GM19035 (cell line): Measurements from ENCODE around the gene RARS1.
A peak's percentile ranks its signal among the peaks of the same experiment; 100 is the strongest.
"Not testable (repeated sequence)": the region's sequence is repeated elsewhere in the genome, so short reads cannot be mapped to it uniquely, and the experiment has no call there.

Experiments
- ATAC-seq: cut with Tn5 transposase; IDR thresholded peaks from one replicate; pipeline ENCODE4 v1.9.1; 2021; ENCODE audit not compliant: unreplicated experiment

The RARS1 gene

GRCh38 chr5:168480601-168481000, 5.7 kb upstream of the RARS1 start:
- no peak for ATAC-seq

GRCh38 chr5:168481330-168481788, 4.9 kb upstream of the RARS1 start:
- peak; percentile 95 for ATAC-seq

- ATAC-seq = no peak
Measured at GRCh38 chr5:168482361-168482760, 3.9 kb upstream of the RARS1 start.

DNA sequence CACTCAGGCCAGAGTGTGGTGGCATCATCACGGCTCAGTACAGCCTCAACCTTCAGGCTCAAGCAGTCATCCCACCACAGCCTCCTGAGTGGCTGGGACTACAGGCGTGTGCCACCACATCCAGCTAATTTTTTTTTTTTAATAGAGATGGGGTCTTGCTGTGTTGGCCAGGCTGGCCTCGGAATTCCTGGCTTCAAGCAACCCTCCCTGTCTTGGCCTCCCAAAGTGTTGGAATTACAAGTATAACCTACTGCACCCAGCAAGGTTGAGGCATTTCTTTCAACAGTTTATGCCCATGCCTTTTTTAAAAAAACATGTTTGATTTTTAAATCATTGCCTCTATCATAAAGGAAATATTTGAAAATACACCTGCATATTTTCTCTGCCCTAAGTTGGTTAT, 2.8 kb downstream of the RARS1 start:
- ATAC-seq = no peak

GRCh38 chr5:168494057-168494555, 7.8 kb downstream of the RARS1 start:
- no peak for ATAC-seq

DNA sequence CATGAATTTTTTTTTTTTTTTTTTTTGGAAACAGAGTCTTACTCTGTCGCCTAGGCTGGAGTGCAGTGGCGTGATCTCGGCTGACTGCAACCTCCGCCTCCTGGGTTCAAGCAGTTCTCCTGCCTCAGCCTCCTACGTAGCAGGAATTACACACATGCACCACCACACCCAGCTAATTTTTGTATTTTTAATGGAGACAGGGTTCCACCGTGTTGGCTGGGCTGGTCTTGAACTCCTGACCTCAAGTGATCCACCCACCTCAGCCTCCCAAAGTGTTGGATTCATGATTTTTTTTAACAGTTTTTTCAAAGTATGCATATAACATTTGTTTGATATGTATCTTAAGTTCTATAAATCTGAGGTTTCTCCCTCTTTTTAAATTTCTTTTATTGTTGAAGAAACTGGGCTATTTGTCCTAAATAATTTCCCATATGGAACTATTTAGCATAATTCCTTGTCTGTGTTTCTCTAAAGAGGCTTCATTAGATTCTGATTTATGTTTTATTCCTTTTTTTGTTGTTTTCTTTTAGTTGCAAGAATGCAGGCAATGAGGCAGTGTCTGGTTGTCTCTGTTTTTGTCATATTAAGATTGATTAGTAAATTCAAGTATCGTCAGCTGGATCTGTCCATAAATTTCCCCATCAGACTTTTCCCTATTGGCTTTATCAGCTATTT, 16.4 kb downstream of the RARS1 start:
- no peak for ATAC-seq

- no peak for ATAC-seq
Measured at GRCh38 chr5:168513861-168514428, 27.7 kb downstream of the RARS1 start.

GRCh38 chr5:168525856-168526255, 39.6 kb downstream of the RARS1 start:
- ATAC-seq = no peak

- ATAC-seq = no peak
Measured at GRCh38 chr5:168527756-168528295, 41.6 kb downstream of the RARS1 start.

- no peak for ATAC-seq
Measured at GRCh38 chr5:168528521-168529373, 42.5 kb downstream of the RARS1 start, which contains the start of gene FBLL1. TSS of gene FBLL1 (plus strand) at chr5:168529305. CDS start at chr5:168529505, 200 bp downstream.

DNA sequence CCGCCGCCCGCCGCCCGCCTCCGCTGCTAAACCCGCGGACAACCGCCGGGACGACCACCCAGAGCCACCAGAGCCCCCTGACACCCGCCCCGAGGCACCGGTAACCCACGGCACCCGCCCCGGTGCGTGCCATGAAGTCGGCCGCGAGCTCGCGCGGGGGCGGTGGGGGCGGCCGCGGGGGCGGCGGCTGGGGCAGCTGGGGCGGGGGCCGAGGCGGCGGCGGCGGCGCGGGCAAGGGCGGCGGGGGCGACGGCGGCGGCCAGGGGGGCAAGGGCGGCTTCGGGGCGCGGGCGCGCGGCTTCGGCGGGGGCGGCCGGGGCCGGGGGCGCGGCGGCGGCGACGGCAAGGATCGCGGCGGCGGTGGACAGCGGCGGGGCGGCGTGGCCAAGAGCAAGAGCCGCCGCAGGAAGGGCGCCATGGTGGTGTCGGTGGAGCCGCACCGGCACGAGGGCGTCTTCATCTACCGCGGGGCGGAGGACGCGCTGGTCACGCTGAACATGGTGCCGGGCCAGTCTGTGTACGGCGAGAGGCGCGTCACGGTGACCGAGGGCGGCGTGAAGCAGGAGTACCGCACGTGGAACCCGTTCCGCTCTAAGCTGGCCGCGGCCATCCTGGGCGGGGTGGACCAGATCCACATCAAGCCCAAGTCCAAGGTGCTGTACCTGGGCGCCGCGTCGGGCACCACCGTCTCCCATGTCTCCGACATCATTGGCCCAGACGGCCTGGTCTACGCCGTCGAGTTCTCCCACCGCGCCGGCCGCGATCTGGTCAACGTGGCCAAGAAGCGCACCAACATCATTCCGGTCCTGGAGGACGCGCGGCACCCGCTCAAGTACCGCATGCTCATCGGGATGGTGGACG, 43.3 kb downstream of the RARS1 start:
- no peak for ATAC-seq

GRCh38 chr5:168530621-168531150, 44.4 kb downstream of the RARS1 start:
- ATAC-seq = no peak

DNA sequence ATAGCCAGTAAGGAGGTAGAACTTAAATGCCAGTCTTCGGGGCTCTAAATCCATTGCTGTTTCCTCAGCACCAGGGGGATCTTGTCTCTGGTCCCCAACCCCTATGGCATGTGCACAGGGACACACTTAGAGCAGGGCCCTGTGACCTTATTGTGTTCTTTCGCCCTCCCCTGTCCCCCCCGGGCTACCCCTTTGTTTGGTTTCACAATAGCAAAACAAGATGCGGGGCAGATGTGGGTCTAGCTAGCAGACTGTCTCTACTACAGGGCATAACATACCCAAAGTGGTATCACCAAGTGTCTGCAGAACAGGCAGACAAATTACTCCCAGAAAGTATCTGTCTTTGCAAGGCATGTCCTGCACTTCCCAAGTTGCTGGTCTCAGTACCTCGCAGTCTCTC, 44.9 kb downstream of the RARS1 start:
- no peak for ATAC-seq

- ATAC-seq = no peak
Measured at GRCh38 chr5:168531987-168532864, 46.0 kb downstream of the RARS1 start.

- ATAC-seq = not testable (repeated sequence)
Measured at GRCh38 chr5:168534351-168534750, 48.1 kb downstream of the RARS1 start.

DNA sequence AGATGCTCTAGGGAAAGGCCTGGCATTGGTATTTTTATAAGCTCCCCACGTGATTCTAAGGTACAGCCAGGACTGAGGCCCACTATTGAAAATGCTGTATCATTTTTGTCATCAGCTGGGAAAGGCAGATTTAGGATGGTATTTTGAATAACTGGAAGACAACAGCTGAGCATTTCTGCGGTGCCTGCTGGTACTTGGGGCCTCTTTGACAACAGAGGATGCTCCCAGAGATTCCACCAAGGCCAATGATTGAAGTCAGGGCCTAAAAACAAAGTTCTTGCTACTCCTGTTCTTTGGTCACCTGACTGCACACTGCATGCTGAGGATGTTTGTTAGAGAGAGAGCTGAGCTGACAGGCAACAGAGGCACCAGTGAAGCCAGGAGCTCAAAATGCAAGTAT, 50.9 kb downstream of the RARS1 start:
- ATAC-seq = no peak

- ATAC-seq = no peak
Measured at GRCh38 chr5:168549554-168549953, 63.3 kb downstream of the RARS1 start.

DNA sequence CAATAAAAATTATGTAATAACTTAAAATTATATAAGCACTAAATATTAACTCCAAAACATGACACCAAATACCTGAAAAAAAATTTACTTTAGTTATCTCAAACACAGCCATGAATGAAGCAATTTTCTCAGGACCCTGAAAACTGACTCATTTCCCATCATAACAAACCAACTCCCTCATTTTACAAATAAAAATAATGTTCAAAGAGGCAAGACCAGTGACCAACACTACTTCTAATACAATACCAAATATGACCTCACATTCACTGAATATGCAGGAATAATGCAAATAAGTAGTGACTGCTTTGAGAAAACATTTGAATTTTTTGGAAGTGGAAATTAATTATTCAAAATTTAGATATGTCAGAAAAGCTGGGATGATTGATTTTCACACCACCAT, 64.4 kb downstream of the RARS1 start:
- ATAC-seq = no peak

DNA sequence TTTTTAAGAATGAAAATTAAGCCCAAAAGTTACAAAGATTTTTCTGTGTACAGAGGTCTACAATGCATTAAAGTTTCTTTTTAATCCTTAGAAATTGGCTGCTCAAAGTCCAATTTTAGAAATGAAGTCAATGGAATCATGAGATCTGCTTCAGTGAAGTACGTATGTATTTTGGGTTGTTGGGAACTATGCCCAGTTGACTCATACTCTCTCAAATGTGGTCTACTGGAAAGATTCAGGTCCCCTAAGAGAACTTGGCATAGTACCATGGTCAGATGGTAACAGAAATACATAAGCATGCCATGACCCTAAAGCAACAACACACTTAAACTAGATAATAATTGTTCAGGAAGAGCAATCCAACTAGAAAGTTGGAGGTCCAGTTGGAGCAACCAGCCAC, 65.9 kb downstream of the RARS1 start:
- no peak for ATAC-seq
